H1 (cell line): Measurements from ENCODE around the gene OR10A6. TPM values are rescaled to one million over a fixed set of nuclear protein-coding genes. Genes with fewer than 3 reads are reported as not detected.

ENCODE experiments used
- CTCF ChIA-PET: fragments of 300-600 bp; sonication (Branson Sonifier 250); formaldehyde crosslinking; loops from one replicate; lab custom pipeline; 2021; ENCODE audit not compliant: partially characterized antibody; lab: Charles Lee
- POLR2A ChIA-PET: fragments of 300-600 bp; sonication (Branson Sonifier 250); formaldehyde crosslinking; loops from one replicate; lab custom pipeline; 2021; ENCODE audit warnings: inconsistent platforms; ENCODE audit not compliant: partially characterized antibody; lab: Charles Lee
- DNase-seq, 2 experiments: peaks; one replicate each; pipeline versions ENCODE4 v3.0.0 to v3.0.0-alpha.2; 2010 to 2022; ENCODE audit warnings: low spot score in 2 of 2, low read depth in 1 of 2, mixed read lengths in 1 of 2
- FAIRE-seq: peaks from 2 replicates; lab custom pipeline; 2011; peaks lifted over from hg19 to GRCh38; lab: Jason Lieb, UNC
- H2AFZ ChIP-seq: 2 replicates; pipeline ENCODE4 v1.8.1; 2012; ENCODE audit warnings: low read length, inconsistent platforms
- H2AK5ac ChIP-seq: 2 replicates; pipeline ENCODE4 v1.6.1; 2013; ENCODE audit warnings: low read depth, low read length
- H2BK120ac ChIP-seq: replicated peaks from 2 replicates; pipeline ENCODE3; 2013; ENCODE audit warnings: low read depth, low read length, inconsistent platforms
- H2BK12ac ChIP-seq: 2 replicates; pipeline ENCODE4 v1.6.1; 2013; ENCODE audit warnings: low read depth, low read length
- H2BK15ac ChIP-seq: 2 replicates; pipeline ENCODE4 v1.6.1; 2013; ENCODE audit warnings: low read length
- H2BK20ac ChIP-seq: 2 replicates; pipeline ENCODE4 v1.6.1; 2013; ENCODE audit warnings: low read length
- H2BK5ac ChIP-seq: 2 replicates; pipeline ENCODE4 v1.6.1; 2013; ENCODE audit warnings: low read depth, low read length
- H3K14ac ChIP-seq: 2 replicates; pipeline ENCODE4 v1.6.1; 2013; ENCODE audit warnings: inconsistent platforms; ENCODE audit not compliant: insufficient read length
- H3K18ac ChIP-seq: 2 replicates; pipeline ENCODE4 v1.6.1; 2013; ENCODE audit warnings: low read length; ENCODE audit errors: extremely low read depth
- H3K23ac ChIP-seq: 2 replicates; pipeline ENCODE4 v1.6.1; 2013; ENCODE audit warnings: inconsistent platforms; ENCODE audit not compliant: insufficient read length
- H3K23me2 ChIP-seq: 2 replicates; pipeline ENCODE4 v1.6.1; 2013; ENCODE audit warnings: low read depth, low read length
- H3K27ac ChIP-seq: 2 replicates; pipeline ENCODE4 v1.6.1; 2011; ENCODE audit warnings: low read depth, low read length, inconsistent platforms
- H3K27me3 ChIP-seq, 4 experiments: replicated peaks in 1 of 4; 1 replicate in 1 of 4; 2 replicates in 3 of 4; pipeline versions ENCODE4 v1.6.1 to v1.8.1; 2011 to 2013; ENCODE audit warnings: low read length in 3 of 4, mild to moderate bottlenecking in 3 of 4, inconsistent platforms in 2 of 4, mixed read lengths in 2 of 4, moderate library complexity in 1 of 4; ENCODE audit not compliant: control insufficient read depth in 3 of 4, insufficient read depth in 3 of 4; ENCODE audit errors: extremely low read depth in 1 of 4
- H3K36me3 ChIP-seq, 4 experiments: 2 replicates each; pipeline versions ENCODE4 v1.6.1 to v1.8.1; 2011 to 2013; ENCODE audit warnings: mild to moderate bottlenecking in 4 of 4, low read length in 3 of 4, moderate library complexity in 2 of 4, control low read depth in 1 of 4, inconsistent platforms in 1 of 4; ENCODE audit not compliant: insufficient read depth in 4 of 4, control insufficient read depth in 2 of 4
- H3K4ac ChIP-seq: replicated peaks from 2 replicates; pipeline ENCODE3; 2013; ENCODE audit warnings: low read length, low read depth, mixed read lengths, inconsistent platforms; ENCODE audit not compliant: insufficient read length
- H3K4me1 ChIP-seq, 4 experiments: replicated peaks in 1 of 4; 1 replicate in 1 of 4; 2 replicates in 3 of 4; pipeline versions ENCODE4 v1.6.1 to v1.8.1; 2011 to 2013; ENCODE audit warnings: low read length in 3 of 4, inconsistent platforms in 2 of 4, mixed read lengths in 1 of 4; ENCODE audit not compliant: insufficient read depth in 4 of 4, control insufficient read depth in 3 of 4
- H3K4me2 ChIP-seq, 2 experiments: 2 replicates each; pipeline versions ENCODE4 v1.6.1 to v1.8.1; 2011 to 2013; ENCODE audit warnings: low read depth in 2 of 2, low read length in 2 of 2, control low read depth in 1 of 2, inconsistent platforms in 1 of 2, mild to moderate bottlenecking in 1 of 2; ENCODE audit not compliant: insufficient read depth in 1 of 2
- H3K4me3 ChIP-seq, 4 experiments: fragments of 200-600, 300-600 bp in 1 of 4; sonication (generic), shearing (Covaris generic), sonication (Bioruptor Twin) in 1 of 4; 2 replicates each; pipeline versions ENCODE4 v1.5.1 to v1.8.1; 2011 to 2016; ENCODE audit warnings: low read length in 4 of 4, low read depth in 3 of 4, control low read depth in 2 of 4, inconsistent platforms in 2 of 4, mild to moderate bottlenecking in 2 of 4, mixed read lengths in 1 of 4, moderate library complexity in 1 of 4; ENCODE audit not compliant: insufficient read depth in 2 of 4; ENCODE audit errors: extremely low read depth in 1 of 4
- H3K56ac ChIP-seq: replicated peaks from 2 replicates; pipeline ENCODE3; 2013; ENCODE audit warnings: low read depth, mild to moderate bottlenecking, mixed read lengths, low read length, inconsistent platforms; ENCODE audit not compliant: insufficient read length
- H3K79me1 ChIP-seq: 2 replicates; pipeline ENCODE4 v1.6.1; 2013; ENCODE audit warnings: low read depth, low read length, control low read depth
- H3K79me2 ChIP-seq, 2 experiments: 2 replicates each; pipeline versions ENCODE4 v1.6.1 to v1.8.1; 2012 to 2013; ENCODE audit warnings: low read length in 2 of 2, mild to moderate bottlenecking in 2 of 2, inconsistent platforms in 1 of 2; ENCODE audit not compliant: insufficient read depth in 2 of 2, control insufficient read depth in 1 of 2
- H3K9ac ChIP-seq, 4 experiments: replicated peaks in 1 of 4; 1 replicate in 1 of 4; 2 replicates in 3 of 4; pipeline versions ENCODE4 v1.6.1 to v1.8.1; 2011 to 2013; ENCODE audit warnings: low read depth in 3 of 4, low read length in 3 of 4, control low read depth in 2 of 4, mild to moderate bottlenecking in 2 of 4, moderate library complexity in 2 of 4, inconsistent platforms in 1 of 4; ENCODE audit errors: extremely low read depth in 1 of 4
- H3K9me3 ChIP-seq, 2 experiments: 2 replicates each; pipeline versions ENCODE4 v1.6.1 to v1.8.1; 2012 to 2013; ENCODE audit warnings: mild to moderate bottlenecking in 2 of 2, moderate library complexity in 2 of 2, control low read depth in 1 of 2, inconsistent platforms in 1 of 2, low read depth in 1 of 2, low read length in 1 of 2, mixed read lengths in 1 of 2; ENCODE audit not compliant: insufficient read depth in 2 of 2
- H4K20me1 ChIP-seq, 2 experiments: replicated peaks in 1 of 2; 2 replicates each; pipeline versions ENCODE3 to v1.8.1; 2011 to 2013; ENCODE audit warnings: inconsistent platforms in 2 of 2, low read length in 2 of 2, mild to moderate bottlenecking in 1 of 2; ENCODE audit not compliant: insufficient read depth in 2 of 2, control insufficient read depth in 1 of 2
- H4K5ac ChIP-seq: 2 replicates; pipeline ENCODE4 v1.6.1; 2013; ENCODE audit warnings: low read length, low read depth, mixed read lengths, inconsistent platforms; ENCODE audit not compliant: insufficient read length
- H4K8ac ChIP-seq: 2 replicates; pipeline ENCODE4 v1.8.0; 2013; ENCODE audit warnings: mild to moderate bottlenecking, moderate library complexity, low read length, inconsistent platforms; ENCODE audit not compliant: insufficient read depth; ENCODE audit errors: extremely low read depth
- H4K91ac ChIP-seq: replicated peaks from 2 replicates; pipeline ENCODE3; 2013; ENCODE audit warnings: low read length, mixed read lengths, inconsistent platforms; ENCODE audit not compliant: insufficient read length
- BRCA1 ChIP-seq: IDR thresholded peaks from 2 replicates; pipeline ENCODE4 v1.6.1; 2012; ENCODE audit warnings: low read depth, low read length, improper control_type of control experiment
- HDAC2 ChIP-seq, 2 experiments: fragments of 300-600 bp in 1 of 2; sonication (generic) in 1 of 2; IDR thresholded peaks; 2 replicates each; pipeline ENCODE4 v1.6.1; 2011 to 2012; ENCODE audit warnings: low read depth in 2 of 2, low read length in 2 of 2, mild to moderate bottlenecking in 2 of 2, moderate library complexity in 2 of 2, borderline replicate concordance in 1 of 2, inconsistent platforms in 1 of 2
- NANOG ChIP-seq: IDR thresholded peaks from 2 replicates; pipeline ENCODE4 v1.6.1; 2011; ENCODE audit warnings: low read length, low read depth, mild to moderate bottlenecking, inconsistent platforms; ENCODE audit not compliant: insufficient read depth, poor library complexity, severe bottlenecking
- NRF1 ChIP-seq: IDR thresholded peaks from 2 replicates; pipeline ENCODE4 v1.6.1; 2011; ENCODE audit warnings: mild to moderate bottlenecking, low read depth, low read length, improper control_type of control experiment
- SUZ12 ChIP-seq: fragments of 200-600 bp; sonication (generic); IDR thresholded peaks from 2 replicates; pipeline ENCODE4 v1.6.1; 2012; ENCODE audit warnings: mild to moderate bottlenecking, inconsistent platforms, low read length, moderate library complexity, mixed read lengths
- USF2 ChIP-seq: IDR thresholded peaks from 2 replicates; pipeline ENCODE4 v1.6.1; 2011; ENCODE audit warnings: low read length, improper control_type of control experiment
- WGBS, 2 experiments: shearing (Covaris generic) in 1 of 2; methylation state at CpG; one replicate each; pipeline versions ENCODE4 v1.1.6 to v1.1.7; 2013 to 2015; ENCODE audit warnings: low lambda C conversion rate in 2 of 2, mixed read lengths in 2 of 2, inconsistent platforms in 1 of 2, low coverage in 1 of 2, missing lambda C conversion rate in 1 of 2; ENCODE audit not compliant: insufficient replicate concordance in 2 of 2, insufficient coverage in 1 of 2, insufficient read length in 1 of 2; ENCODE audit errors: extremely low coverage in 1 of 2, missing lambda C conversion rate in 1 of 2; 5-methylcytosine and 5-hydroxymethylcytosine counted together
- polyA plus RNA-seq, 7 experiments: library from polyadenylated mRNA; depleted of rRNA in 3 of 7; stranded (reverse) in 5 of 7; unstranded in 2 of 7; fragments of >200 nt in 5 of 7; fragments of 200-250 nt in 2 of 7; gene quantifications; 1 replicate in 5 of 7; 2 replicates in 1 of 7; 4 replicates in 1 of 7; pipeline versions ENCODE4 v1.2.1 to v1.2.3, GENCODE V29; 2011 to 2013; ENCODE audit warnings: missing spikeins in 2 of 7, mixed read lengths in 2 of 7
- total RNA-seq: library from RNA; stranded (reverse); fragmentation: NEBNext Ultra II Directional; extraction: Animal tissue kit (Norgen Biotek cat#: 25700); gene quantifications from 2 replicates; pipeline ENCODE4 v1.2.1, GENCODE V29; 2021

Gene OR10A6
- total and polyA plus RNA-seq, 2 of the 8 experiments (the other 6 are each of a cell fraction or from before 2014, with no cell fraction given): not detected

- no peak overlapping the region for H3K18ac ChIP-seq
- ChIA-PET POLR2A (interaction anchor here (0.9 to 1.0 kb wide), 2 partner anchors 15 to 96 kb away, joined by 3 to 4 read pairs; partner anchors contain the start of gene EIF3F), CTCF (interaction anchor here (0.6 to 8.0 kb wide), 9 partner anchors 12 to 197 kb away, joined by 3 to 106 read pairs (median 4); partner anchors contain the start of gene EIF3F)
- H3K4me1 ChIP-seq: 0 out of 7 replicates have a peak, but pooled peaks cover 0 to 2% (median 0%) of the 10 kb centered on the region in 4 experiments
- no peak overlapping the region for H2BK5ac ChIP-seq
- no peak overlapping the region for H2BK20ac ChIP-seq
- H4K20me1 ChIP-seq: no peaks in the 10 kb centered on the region
- WGBS, 2 experiments: 80% methylated on average over 6 of the region's 6 CpGs; no CpG with 5 or more reads in 1 of the 2 experiments
- H3K36me3 ChIP-seq: no peaks in the 10 kb centered on the region
- no peaks in the 10 kb centered on the region; the same call in 1 of the 2 replicates for H3K23me2 ChIP-seq
- H3K4me2 ChIP-seq: no peak overlapping the region
- H3K9ac ChIP-seq: no peak overlapping the region
- no peaks in the 10 kb centered on the region for H3K79me2 ChIP-seq
- H2BK15ac ChIP-seq: no peak overlapping the region
- no peak overlapping the region for H4K8ac ChIP-seq
- no peak overlapping the region for H2BK12ac ChIP-seq
- H3K27ac ChIP-seq: no peak overlapping the region
- no peak overlapping the region for H3K4me3 ChIP-seq
- H3K56ac ChIP-seq: no peak overlapping the region
- H3K23ac ChIP-seq: no peak overlapping the region
- TF ChIP-seq HDAC2 (IDR thresholded peaks at IDR 0.05; ENCODE audit: borderline replicate concordance in 1 of 2, low read depth in 2 of 2, low read length in 2 of 2) (no peak), NANOG (no peak), USF2 (no peak), NRF1 (no peak), SUZ12 (no peak), BRCA1 (no peak)
- H3K4ac ChIP-seq: no peak overlapping the region
- no peak overlapping the region for H3K14ac ChIP-seq
- no peak overlapping the region for H4K5ac ChIP-seq
- no peak overlapping the region for H2AFZ ChIP-seq
- peaks cover 0 to 1% (median 0%) of the 10 kb centered on the region in 4 experiments; a peak in 2 of 7 replicates for H3K27me3 ChIP-seq
- H3K9me3 ChIP-seq: no peaks in the 10 kb centered on the region
- no peak for DNase-seq
- no peaks in the 10 kb centered on the region; the same call in 1 of the 2 replicates for H3K79me1 ChIP-seq
- no peak overlapping the region for H4K91ac ChIP-seq
- no peak for FAIRE-seq
- H2BK120ac ChIP-seq: no peak overlapping the region
- no peak overlapping the region for H2AK5ac ChIP-seq
These were observed 40.5 kb downstream of the OR10A6 start for GRCh38 chr11:7890417-7891172.
